GM18951 (cell line): ENCODE measurements around the gene ATP8B3.

Experiments
- POLR2A ChIP-seq: IDR thresholded peaks from 4 replicates; pipeline ENCODE4 v1.6.1; 2011; ENCODE audit warnings: mild to moderate bottlenecking; ENCODE audit not compliant: insufficient read length, insufficient read depth; ENCODE audit errors: extremely low read depth
- in situ Hi-C: fragments of 300-500 bp; cut with MboI; formaldehyde crosslinking; loops from one replicate; pipeline ENCODE4 v1.12.0; 2022; ENCODE audit warnings: low sequenced_read_pairs, mixed read lengths, inconsistent platforms; ENCODE audit not compliant: unreplicated experiment

ATP8B3 gene, protein sequence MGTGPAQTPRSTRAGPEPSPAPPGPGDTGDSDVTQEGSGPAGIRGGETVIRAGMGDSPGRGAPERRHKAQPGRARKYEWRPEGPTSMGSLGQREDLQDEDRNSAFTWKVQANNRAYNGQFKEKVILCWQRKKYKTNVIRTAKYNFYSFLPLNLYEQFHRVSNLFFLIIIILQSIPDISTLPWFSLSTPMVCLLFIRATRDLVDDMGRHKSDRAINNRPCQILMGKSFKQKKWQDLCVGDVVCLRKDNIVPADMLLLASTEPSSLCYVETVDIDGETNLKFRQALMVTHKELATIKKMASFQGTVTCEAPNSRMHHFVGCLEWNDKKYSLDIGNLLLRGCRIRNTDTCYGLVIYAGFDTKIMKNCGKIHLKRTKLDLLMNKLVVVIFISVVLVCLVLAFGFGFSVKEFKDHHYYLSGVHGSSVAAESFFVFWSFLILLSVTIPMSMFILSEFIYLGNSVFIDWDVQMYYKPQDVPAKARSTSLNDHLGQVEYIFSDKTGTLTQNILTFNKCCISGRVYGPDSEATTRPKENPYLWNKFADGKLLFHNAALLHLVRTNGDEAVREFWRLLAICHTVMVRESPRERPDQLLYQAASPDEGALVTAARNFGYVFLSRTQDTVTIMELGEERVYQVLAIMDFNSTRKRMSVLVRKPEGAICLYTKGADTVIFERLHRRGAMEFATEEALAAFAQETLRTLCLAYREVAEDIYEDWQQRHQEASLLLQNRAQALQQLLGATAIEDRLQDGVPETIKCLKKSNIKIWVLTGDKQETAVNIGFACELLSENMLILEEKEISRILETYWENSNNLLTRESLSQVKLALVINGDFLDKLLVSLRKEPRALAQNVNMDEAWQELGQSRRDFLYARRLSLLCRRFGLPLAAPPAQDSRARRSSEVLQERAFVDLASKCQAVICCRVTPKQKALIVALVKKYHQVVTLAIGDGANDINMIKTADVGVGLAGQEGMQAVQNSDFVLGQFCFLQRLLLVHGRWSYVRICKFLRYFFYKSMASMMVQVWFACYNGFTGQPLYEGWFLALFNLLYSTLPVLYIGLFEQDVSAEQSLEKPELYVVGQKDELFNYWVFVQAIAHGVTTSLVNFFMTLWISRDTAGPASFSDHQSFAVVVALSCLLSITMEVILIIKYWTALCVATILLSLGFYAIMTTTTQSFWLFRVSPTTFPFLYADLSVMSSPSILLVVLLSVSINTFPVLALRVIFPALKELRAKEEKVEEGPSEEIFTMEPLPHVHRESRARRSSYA (N-terminal part only)

DNA sequence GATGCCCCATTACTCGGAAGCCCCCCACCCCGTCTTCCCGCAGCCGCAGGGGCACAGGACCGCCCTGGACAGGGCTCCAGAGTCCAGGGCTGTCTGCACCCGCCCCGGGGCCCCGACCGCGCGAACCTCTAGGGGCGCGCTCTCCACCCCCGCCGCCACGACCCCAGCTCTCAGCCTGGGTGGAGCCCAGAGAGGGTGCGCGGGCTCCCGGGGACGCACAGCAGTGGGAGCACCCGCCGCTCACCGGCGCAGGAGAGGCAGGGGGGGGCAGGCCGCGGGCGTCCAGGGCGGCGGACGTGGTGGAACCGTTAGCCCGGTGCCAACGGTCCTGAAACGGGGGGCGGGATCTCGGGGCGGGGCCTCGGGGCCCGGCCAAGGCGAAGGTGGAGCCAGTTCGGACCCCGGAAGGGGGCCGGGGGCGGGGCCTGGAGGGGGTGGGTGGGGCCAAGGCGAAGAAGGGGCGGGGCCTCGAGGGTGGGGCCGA, at the start of gene ATP8B3:
ATP8B3 (minus strand) TSS at position 335 of the 484 bp plus-strand sequence. CDS start 540 bp downstream, outside the sequence.
- in situ Hi-C loops = no loop called here
- peak; percentile 45 for TF ChIP-seq POLR2A

DNA sequence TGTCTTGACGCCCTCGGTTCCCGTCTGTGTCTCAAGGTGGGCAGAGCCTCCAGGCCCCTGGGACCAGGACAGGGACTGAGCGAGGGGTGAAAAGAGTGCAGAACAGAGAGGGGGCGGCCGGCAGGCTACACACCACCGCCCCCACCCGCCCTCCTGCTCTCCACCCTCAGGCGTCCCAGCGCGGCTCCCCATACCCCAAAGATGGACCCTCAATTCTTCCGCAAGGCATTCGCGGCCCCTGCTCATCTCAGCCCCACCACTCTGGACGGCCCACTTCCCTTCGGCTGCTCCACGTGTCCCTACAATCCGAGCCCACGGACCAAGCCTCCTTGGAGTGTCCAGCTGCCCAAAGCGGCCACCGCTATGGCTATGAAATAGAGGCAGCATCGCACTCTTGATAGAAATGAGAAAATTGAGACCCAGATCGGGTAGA, 49.5 kb upstream of the ATP8B3 start:
- in situ Hi-C loops = no loop called here
- TF ChIP-seq POLR2A = no peak

DNA sequence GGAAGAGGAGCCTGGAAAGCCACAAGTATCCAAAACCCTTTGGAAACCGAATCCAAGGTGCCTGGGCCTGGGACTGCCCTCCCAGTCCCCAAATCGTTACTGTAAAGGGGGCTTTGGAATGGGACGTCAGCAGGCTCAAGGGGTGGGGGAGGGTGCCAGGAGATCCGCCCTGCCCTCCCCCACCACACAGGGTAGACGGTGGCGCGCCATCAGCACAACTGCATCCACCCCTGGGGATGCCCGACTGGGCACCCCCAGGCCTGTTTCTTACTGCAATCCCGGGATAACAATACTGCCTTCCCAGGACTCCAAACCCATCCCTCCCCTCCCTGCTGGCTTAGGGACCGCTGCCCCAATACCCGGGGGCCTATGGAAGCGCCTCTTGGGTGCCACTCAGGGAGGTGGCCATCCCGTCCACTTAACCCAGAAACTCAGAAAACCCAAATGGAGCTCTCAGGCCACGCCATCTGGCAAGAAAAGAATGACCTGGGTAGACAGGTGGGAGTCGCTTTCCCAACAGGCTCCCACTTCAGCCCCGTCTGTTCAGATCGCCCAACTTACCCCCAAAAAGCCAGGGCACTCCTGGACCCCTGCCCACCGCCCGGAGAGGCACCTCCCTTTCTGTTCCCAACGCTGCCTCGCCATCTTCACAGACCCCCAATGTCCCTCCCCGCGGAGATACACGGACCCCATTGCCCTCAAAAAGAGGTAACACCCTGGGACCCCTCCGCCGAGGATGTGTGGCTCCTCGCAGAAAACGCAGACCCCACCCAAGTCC, 48.9 kb upstream of the ATP8B3 start:
- TF ChIP-seq POLR2A = no peak
- in situ Hi-C loops = no loop called here

DNA sequence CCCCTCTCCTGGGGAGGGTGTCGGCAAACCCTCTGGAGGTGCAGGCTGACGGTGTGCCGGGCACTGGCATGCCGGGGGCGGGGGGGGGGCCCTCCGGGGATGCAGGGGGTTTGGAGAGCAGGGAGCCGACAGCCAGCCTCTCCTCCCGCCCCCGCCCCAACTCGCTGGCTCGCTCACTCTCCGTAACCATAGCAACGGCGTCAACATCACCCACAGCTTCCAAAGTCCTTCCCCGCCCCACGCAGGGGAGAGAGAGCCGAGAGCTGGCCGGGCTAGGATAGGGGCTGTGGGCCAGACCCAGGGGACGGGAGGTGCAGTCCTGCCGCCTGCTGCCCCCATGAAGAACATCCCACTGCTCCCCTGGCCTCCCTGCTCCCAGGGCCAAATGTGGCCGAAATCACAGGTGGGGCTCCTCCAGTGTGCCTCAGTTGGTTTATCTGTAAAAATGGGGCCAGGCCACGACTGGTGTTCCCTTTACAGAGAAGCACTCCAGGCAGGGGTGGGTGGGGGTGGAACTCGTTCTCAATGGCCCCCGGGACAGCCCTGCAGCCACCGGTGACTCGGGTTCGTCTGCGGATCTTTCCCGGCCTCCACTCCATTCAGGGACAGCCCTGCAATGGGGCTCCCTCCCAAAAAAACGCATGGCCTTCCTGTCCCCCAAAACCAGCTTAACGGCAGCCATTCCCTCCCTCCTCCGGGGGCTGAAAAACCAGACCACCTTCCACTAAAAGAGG, 48.1 kb upstream of the ATP8B3 start:
- in situ Hi-C loops = no loop called here
- no peak for TF ChIP-seq POLR2A

DNA sequence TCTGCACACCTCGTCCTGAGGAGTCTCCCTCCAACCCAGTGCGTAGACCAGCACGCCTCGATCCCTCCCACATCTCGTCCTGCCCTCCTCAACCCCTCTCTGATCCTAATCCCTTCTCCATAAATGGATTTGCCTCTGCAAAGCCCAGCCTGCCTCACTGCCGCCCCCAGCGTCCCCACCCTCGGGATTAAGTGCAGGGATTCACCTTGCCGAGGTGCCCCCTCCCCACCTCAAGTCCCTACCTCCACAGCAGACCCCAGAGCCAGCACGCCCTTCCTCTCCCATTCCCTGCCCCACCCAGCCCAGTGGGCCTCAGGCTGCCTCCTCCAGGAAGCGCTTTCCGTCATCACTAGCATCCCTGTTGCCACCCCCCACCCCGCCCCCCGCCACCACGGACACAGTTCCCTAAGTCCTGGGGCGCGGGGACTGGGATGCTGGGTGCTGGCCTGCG, 47.3 kb upstream of the ATP8B3 start:
- in situ Hi-C loops = no loop called here

DNA sequence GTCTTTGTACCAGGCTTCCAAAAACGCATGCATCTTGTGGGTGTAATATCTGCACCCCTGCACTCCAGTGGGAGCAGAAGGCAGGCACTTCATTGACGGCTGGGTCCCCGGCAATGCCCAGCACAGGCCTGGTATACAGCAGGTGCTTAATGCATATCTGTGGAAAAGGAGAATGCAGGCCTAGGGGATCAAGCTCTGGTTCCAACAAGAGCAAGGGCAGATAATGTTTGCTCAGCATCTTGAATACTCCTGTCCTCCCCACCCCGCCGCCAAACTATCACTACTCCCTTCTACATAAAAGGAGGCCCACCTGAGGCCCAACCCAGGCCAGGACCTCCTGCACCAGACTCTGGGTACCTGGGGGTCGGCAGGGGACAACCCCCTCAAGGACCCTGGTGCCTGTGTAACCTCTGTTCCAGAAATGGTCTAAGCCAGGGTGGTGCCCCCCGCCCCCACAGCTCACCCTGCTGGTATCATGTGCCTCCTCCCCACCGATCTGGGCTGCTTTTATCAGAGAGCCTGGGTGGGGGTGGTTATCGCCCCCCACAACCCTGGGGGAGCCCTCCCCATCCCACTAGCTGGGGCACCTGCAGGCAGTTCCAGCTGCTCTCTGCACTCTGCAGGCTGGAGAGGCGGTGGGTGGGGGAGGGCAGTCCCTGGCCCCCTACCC, 46.5 kb upstream of the ATP8B3 start:
- in situ Hi-C loops = no loop called here
- no peak for TF ChIP-seq POLR2A

More for the DNA sequence above, 47.3 kb upstream of the ATP8B3 start:
- no peak for TF ChIP-seq POLR2A

DNA sequence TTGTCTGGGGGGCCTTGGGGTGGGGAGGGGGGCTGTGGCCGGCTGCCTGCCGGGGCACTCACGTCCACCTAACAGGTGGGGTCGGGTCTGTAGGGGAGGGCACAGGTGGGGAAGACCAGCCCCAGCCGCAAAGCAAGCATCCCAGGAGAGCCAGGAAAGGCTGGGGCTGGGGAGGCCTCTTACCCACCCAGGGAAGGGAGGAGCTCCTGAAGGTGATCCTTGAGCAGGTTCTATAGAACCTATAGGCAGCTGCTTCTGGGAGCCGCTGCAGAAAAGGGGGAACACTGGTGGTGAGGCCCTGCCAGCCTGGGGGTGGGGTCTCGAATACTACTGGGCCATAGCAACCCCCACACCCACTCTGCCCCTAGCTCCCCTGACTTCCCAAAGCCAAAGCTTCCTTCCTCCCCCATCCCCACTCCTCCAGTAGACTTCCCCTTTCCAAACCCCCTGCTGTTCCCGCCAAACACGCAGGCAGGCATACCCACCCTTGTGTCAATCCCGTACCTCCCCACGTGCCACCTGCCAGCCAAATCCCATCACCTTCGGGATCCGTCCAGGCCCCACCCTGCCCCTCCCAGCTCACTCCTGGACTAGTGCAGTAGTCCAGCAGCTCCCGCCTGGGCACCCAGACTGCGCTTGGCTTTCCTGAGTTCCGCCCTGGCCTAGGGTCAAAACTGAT, 45.7 kb upstream of the ATP8B3 start:
- TF ChIP-seq POLR2A = no peak
- in situ Hi-C loops = no loop called here

DNA sequence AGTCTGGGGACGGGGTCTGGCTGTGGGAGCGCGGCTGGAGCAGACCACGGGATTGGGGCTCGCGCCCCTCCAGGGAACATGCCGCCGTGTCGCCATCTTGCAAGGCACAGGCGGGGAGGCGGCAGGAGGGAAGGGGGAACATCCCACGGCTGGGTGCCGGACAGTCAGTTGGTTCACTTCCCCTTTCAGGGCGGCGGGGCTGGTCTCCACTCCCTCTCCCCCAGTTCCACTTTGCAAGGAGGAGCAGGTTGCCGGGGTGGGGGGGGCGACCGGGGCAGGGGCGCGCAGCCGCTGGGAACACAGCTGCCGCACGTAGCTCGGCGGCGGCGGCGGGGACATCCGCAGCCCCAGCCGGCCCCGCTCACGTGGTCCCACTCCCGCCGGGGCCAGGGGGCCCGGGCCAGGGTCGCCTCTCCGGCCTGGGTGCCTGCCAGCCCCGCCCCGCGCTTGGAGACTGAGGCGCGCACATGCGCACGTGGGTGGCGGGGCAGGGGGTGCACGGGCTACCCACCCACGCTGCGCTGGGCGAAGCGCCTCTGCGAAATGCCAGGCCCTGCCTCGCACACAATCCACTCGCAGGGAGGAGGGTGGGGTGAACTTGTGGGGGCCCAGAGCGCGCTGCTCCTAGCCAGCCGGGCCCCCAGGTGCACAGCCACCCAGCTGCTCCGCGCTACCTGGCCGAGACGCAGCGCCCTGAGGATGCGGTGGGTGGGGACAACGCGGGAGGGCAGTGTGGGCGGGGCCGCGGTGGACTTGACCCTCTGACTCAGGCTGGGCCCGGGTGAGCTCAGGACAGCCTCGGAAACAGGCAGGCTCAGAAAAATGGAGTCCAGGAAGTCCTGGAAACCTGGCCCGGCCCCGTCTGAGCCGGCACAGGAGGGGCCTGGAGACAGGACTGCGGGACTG, 44.9 kb upstream of the ATP8B3 start:
- peak; percentile 64 for TF ChIP-seq POLR2A
- in situ Hi-C loops = no loop called here

DNA sequence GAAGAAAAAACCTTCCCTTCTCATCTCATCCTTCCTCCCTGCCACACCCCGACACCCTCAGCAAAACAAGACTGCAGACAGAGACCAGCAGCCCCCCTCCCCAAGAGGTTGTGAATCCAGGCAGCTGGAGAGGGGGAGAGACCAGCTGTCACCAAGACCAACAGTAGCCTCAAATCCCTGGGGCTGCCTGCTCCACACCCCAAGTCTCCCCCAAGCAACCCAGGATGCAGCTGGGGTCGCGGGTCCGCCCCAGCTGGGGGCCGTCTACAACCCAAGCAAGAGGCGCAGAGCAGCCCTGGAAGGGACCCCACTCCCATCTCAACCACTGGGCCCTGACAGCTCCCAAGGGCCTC, 44.2 kb upstream of the ATP8B3 start:
- in situ Hi-C loops = no loop called here
- TF ChIP-seq POLR2A = no peak

DNA sequence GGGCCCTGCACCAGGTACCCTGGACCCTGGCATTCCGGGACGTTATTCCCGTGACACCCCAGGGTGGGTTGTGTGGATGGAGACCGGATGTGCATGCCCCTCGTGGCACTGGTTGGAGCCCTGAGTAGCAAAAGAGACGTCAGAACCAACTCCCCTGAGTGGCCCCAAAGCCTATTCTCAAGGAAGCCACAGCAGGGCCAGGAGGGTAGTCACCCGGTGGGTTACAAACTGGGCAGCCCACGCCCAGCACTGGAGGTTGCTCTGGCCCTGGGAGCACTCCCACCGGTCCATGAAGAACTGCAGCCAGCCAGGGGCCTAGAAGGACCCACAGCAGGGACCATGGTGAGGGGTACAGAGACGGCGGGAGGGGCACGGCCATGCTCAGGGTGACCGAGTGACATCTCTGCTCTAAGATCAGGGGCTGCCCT, 43.8 kb upstream of the ATP8B3 start:
- in situ Hi-C loops = no loop called here
- TF ChIP-seq POLR2A = no peak
